Kasumi-1 (cell line): ENCODE results near the gene MAP4K3.
A peak's percentile ranks its signal among the peaks of the same experiment; 100 is the strongest.
"Not testable (repeated sequence)": the region's sequence is repeated elsewhere in the genome, so short reads cannot be mapped to it uniquely, and the experiment has no call there.

Experiments
- DNase-seq, 2 experiments: peaks; one replicate each; lab custom pipeline; 2025; lab: John Stamatoyannopoulos, UW

MAP4K3 gene

DNA sequence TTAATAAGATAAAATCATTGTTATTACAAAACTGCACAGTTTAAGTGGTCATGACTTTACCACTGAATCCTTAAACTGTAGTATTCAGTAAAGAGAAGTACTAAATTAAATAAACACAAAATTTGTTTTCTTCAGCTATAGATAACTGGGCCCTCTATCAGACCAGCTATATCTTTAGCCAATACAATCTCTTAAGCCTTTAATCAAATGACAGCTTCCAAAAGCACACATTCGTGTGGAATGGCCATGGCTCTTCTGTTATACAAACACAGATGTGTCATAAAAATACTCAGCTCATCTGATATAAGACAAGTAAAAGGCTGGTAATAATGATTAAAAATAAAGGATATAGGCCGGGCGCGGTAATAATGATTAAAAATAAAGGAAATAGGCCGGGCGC, 135.7 kb downstream of the MAP4K3 start:
- DNase-seq, result no peak

DNA sequence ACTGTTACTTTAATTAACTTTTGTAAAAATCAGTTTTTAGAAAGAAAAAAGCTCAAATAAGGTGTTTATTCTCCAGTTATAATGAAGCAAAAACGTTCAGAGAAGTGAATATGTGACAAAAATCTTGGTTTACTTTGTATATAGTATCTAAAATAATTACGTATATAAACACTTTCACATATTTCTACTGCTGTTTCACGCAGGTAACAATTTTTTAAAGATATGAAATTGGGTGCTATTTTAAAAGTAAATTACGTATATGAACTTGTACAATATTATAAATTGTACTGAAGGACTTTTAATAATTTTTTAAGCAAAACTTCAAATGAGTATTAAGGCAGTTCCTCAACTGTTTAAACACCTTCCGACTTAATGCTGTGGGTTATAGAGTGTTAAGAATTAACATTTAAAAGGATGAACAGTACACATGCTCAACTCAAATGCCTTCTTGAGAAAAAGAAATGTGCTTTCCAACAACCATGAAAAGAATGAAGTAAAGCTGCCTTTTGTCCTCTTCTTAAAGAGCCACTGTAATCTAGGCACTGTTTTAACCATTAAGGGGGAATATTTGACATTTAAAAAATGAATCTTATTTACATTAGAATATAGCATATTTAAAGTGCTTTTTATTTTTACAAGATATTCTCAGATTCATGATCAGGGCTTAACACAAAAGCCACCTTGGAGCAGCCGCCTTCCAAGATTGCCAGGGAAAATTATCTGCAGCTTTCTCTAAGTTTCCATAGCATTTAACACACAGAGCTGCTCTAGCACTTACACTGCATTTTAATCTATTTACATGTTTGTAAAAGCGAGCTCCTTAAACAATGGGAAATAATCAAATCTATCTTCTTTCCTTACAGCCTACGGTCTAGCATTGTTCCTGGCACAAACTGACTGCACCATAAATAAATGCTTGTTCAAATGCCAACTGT, 136.8 kb downstream of the MAP4K3 start:
- DNase-seq, result no peak

DNA sequence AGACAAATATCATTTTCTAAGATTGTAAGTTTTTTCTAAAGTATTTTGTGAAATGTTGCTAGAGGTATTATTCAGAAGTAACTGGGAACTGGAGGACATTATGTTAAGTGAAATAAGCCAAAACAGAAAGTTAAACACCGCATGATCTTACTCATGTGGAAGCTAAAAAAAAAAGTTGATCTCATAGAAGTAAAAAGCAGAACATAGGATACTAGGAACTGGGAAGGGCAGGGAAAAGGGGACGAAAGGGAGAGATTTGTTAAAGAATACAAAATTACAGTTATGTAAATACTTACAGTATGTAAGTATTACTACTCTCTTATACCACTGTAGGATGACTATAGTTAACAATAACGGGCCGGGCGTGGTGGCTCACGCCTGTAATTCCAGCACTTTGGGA, 146.7 kb downstream of the MAP4K3 start:
- DNase-seq, result no peak

DNA sequence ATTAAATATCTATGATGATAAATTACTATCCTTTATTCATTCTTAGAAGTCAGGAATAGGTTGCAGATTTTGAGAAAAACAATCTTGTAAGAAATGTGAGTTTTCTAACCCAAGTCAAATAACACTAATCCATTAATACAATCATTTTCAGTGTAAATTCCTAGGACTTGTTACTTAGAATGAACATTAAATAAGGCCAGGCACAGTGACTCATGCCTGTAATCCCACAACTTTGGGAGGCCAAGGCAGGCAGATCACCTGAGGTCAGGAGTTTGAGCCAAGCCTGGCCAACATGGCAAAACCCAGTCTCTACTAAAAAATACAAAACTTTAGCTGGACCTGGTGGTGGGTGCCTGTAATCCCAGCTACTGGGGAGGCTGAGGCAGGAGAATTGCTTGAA, 147.5 kb downstream of the MAP4K3 start:
- DNase-seq, result no peak

DNA sequence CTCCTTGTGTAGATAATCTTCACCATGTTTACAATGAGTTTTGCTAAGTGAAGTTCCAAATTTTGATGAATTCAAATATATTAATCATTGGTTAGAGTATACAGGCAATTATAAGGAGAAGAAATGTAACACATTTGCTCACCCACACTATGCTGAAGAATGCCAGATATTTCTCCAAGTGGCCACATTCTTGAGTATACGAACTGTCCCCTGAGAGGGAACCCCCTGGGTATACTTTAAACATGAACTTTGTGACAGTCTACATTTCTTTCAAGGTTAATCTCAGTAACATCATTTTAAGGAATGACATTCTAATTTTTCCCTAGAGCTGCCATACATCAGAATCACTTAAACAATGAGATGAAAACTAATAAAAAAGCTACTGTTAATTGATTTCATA, 153.5 kb downstream of the MAP4K3 start:
- no peak for DNase-seq

DNA sequence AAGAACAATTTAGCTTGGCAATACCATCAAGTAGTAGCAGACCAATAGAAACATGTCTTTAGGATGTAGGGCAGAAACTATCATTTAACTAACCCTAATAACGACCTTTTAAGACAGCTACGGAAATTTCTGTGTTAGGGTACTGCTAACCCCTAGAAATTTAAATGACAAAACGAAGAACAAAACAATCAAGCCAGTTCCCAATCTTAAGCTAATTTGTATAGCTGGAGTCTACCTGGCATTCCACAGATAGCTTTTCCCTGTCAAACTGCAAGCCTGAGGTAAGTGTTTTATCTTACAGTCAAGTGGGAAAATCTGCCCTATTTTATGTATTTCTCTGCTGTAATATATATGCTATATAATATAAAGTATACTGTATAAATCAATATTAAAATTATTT, 155.7 kb downstream of the MAP4K3 start:
- DNase-seq, result no peak

DNA sequence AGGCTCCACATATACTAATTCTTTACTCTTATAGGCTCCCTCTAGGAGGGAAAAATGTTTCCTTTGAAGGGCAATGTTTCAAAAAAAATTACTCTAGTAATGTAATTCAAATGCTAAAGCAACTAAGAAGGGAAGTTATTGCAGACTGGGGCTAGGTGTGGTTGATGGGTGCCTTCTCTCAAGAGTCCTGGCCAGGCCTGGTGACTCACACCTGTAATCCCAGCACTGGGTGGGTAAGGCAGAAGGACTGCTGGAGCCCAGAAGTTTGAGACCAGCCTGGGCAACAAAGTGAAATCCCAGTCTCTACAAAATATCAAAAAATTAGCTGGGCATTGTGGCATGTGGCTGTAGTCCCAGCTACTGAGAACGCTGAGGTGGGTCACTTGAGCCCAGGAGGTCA, 162.1 kb downstream of the MAP4K3 start:
- DNase-seq, result no peak

DNA sequence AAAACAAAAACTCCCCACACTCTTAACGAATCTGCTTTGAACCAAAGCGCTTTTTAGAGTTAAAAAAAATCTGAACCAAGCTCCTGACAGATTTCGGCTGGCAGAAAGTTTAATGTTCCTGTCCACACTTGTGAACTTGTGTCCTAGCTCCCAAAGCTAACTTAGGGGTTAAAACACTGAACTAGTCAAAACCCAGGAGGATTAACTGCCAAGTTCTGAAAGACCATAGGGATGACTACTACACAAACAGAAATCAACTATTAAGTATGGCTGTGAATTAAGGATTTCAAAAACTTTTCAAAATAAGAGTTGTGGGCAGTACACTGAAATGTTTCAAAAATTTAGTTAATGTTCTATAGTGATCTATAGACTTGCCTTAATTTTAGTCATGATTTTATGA, 167.1 kb downstream of the MAP4K3 start:
- DNase-seq, result no peak

DNA sequence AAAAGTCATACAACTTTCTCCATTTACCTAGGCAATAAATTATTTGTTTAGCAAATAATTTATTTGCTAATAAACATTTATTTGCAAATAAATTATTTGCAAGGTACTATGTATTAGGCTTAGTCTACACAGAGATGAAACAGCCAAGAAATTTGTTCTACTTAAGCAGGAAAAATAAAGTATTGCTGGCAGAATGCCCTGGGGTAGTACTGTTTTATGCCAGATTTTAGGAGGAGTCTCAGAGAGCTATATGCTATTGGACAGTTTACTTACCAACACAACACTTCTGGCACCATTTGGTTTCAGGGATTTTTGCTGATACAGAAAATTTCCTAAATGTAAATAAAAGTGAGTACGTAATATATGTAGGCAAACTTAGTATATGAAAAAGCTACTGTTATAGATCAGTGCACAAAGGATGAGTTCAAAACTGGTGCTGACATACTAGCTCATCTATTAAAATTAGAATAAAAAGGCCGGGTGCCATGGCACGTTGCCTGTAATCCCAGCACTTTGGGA, 170.1 kb downstream of the MAP4K3 start:
- DNase-seq, result no peak

DNA sequence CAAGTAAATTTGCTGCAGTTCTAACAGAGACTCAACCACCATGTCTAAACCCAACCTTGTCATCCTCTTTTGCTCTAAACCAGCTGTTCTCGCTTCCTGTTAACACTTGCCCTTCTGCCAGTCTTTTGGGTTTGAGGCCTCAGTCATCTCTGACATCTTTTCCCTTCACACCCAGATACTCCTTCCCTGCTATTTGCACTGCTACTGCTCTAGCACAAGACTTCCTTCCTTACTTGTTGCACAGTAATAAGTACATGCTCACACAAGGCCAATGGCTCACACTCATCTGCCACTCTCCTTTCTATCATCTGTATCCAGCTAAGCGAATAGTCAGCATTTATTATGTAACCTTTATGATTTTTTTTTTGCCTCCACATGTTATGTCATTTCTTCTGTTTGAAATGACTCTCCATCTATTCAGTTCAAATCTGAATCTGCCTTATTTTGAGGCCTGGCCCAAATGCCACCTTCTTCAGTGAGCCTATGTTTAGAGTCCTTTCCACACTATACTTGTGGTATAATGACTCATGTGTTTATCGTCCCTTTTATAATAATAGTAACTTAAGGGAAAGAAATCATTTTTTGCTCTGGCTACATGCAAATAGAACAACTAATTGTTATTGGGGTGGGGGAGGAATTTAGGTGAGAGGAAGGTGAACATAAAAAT, 170.8 kb downstream of the MAP4K3 start:
- peak; percentile 63 to 67 for DNase-seq

DNA sequence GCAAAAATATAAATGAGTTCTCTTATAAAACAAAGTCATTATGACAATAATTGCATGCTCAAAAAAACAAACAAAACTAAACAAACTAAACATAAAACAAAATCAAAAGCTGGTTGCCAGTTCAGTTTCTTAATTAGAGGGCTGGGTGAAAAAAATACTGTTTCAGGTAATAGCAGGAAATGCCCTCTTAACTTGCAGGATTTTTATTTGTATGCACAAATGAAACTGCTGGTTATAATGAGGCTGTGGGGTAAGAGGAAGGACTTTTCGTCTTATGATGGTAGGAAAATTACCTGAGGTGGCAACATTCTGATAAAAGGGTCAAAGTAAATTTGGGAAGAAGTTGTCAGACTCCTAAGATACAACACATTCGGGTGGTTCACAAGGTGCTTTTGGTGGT, 171.8 kb downstream of the MAP4K3 start:
- DNase-seq, result no peak

DNA sequence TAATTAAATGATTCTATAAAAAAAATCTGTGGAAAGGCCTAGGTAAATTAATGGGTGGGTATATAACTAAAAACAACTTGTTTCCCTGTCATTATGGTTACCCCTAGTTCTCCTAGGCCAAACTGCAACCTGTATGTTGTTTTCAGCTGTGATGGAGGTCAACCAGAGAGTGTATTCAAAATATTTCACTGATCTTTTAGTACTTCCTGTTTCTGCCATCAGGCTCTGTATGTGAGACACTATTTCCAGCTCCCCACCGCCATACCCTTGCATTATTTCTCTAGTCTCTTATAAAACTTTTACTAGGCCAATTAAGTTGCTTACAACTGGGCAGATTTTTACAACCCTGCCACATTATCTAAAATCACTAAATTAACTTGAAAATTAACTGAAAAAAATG, 172.4 kb downstream of the MAP4K3 start:
- peak; percentile 32 to 42 for DNase-seq

DNA sequence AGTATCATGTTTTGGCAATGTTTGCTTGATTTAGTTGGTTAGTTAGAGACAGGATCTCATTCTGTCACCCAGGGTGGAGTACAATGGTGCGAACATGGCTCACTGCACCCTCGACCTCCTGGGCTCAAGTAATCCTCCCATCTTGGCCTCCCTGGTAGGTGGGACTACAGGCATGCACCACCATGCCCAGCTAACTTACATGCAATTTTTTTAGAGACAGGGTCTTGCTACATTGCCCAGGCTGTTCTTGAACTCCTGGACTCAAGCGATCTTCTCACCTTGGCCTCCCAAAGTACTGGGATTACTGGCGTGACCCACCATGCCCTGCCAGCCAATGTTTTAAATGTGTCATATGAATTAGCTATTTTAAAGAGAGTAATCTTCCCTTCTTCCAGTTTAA, 177.0 kb downstream of the MAP4K3 start:
- DNase-seq, result no peak

DNA sequence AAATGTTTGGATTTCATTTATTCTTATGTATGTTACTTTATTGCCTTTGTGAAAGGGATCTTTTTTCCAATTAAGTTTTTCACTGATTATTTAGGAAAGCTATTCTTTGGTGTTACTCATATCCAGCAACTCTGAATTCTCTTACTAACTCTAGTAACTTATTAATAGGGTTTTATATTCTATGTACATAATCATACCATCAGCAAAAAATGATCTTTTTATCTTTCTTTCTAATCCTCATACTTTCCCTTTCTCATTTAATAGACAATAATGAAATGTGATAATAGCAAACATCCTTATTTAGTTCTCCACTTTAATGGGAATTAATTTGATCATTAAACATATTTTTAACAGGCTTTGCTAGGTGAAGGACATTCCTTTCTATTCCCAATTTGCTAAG, 181.0 kb downstream of the MAP4K3 start:
- DNase-seq, result no peak

DNA sequence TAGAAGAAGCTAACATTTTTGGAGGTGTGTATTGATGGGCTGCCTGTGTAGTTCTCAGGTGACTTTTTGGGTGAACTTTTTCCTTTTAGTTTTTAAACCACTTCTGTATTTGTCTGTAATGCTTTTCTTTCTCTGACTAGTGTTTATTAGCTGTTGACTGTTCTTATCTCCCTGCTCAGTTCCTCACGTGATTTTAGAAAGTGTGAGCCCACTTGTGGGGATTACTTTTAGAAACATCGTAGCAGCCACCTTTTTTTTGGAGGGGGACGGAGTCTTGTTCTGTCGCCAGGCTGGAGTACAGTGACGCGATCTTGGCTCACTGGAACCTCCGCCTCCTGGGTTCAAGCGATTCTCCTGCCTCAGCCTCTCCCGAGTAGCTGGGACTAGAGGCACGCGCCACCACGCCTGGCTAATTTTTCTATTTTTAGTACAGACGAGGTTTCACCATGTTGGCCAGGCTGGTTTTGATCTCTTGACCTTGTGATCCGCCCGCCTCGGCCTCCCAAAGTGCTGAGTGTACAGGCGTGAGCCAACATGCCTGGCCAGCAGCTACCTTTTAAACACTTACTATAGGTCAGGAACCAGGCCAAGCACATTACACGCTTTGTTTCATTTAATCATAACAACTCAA, 184.1 kb downstream of the MAP4K3 start:
- no peak for DNase-seq

DNA sequence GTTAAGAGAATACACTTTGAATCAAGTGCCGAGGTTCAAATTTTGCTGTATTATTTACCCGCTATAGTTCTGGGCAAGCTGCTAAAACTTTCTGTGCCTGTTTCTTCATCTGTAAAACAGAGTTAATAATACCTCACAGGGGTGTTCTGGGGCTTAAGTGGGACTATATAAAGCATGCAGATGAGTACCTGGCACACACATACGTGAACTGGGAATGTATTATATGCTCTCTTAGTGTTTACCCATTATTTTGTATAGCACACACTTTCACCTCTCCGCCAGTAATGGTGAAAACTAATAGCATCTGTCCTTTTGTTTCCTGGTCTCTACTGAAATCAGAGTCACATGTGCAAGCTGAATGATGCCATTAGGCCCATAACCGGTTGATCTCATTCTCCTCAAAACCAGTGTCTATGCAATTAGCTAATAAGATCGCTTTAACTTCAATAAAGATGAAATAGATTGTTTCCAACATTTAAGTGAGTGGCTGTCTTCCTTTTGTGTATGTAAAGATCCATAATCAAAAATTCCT, 189.5 kb downstream of the MAP4K3 start:
- DNase-seq, result no peak

DNA sequence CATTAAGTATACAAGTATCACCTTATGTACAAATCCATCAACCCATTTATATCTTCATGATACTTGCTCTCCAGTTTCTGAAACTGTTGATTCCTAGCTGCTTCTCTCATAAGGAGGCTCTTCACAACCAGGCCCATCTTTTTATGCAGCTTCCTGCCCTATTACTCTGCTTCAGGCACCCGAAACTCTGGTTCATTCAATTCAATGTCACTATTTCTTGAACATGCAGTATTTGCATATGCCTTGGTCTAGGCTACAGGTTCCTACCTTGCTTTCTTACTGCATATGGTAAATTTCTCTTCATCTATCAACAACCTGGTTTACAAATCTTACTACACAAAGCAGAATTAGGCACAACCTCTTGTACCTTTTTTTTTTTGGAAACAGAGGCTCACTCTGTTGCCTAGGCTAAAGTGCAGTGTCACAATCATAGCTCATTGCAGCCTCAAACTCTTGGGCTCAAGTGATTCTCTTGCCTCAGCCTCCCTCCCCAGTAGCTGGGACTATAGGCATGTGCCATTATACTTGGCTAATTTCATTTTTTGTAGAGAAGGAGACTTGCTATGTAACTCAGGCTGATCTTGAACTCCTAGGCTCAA, 190.6 kb downstream of the MAP4K3 start:
- DNase-seq, result no peak

DNA sequence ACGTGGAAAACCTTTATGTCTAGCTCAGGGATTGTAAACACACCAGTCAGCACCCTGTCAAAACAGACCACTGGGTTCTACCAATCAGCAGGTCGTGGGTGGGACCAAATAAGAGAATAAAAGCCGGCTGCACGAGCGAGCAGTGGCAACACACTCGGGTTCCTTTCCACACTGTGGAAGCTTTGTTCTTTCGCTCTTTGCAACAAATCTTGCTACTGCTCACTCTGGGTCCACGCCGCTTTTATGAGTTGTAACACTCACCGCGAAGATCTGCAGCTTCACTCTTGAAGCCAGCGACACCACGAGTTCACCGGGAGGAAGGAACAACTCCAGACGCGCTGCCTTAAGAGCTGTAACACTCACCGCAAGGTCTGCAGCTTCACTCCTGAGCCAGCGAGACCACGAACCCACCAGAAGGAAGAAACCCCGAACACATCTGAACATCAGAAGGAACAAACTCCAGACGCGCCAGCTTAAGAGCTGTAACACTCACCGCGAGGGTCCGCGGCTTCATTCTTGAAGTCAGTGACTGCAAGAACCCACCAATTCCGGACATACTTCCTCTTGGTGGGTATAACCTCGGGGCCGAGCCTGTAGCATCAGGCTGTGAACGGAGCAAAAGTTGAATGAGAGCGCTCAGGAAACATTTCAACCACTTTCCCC, 192.0 kb downstream of the MAP4K3 start:
- peak; percentile 67 to 76 for DNase-seq

DNA sequence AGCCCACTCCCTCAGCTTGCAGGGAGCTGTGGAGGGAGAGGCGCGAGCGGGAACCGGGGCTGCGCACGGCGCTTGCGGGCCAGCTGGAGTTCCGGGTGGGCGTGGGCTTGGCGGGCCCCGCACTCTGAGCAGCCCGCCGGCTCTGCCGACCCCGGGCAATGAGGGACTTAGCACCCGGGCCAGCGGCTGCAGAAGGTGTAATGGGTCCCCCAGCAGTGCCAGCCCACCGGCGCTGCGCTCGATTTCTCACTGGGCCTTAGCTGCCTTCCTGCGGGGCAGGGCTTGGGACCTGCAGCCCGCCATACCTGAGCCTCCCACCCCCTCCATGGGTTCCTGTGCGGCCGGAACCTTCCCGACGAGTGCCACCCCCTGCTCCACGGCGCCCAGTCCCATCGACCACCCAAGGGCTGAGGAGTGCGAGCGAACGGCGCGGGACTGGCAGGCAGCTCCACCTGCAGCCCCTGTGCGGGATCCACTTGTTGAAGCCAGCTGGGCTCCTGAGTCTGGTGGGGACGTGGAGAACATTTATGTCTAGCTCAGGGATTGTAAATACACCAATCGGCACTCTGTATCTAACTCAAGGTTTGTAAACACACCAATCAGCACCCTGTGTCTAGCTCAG, 192.7 kb downstream of the MAP4K3 start:
- DNase-seq, result not testable (repeated sequence)

DNA sequence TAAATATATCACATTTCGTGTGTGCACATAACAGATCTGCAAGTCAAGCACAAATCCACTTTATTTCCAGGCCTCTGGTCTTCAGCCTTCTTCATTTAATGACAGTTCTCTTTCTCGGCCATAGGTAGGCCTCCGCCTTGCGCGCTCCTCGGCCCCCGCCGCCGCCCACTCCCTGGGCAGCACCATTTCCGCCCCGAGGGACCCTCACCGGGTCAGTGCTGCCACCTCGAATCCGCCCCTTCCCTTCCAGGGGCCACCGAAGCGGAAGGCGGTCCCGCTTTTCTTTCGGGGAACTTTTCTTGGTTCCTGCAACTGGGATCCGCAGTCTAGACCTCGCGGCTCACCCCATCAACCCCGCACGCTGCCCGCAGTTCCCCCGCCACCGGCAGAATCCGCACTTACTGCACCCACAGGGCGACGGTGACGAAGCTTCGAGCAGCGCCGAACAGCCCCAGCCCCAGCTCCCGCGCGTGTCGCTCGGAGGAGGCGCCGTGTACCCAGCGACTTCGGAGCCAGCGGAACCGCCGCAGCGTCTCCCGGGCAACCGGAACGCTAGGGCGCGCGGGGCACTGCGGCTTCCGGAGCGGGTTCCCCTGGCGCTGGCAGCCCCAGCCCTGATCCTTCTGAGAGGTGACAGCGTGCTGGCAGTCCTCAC, 193.5 kb downstream of the MAP4K3 start, which contains the start of gene CDKL4:
Gene CDKL4, minus strand, starts transcription at position 502 of the 655 bp plus-strand sequence.
- no peak for DNase-seq
